ENCODE data around the gene IFNA10. TPM values are rescaled to one million over a fixed set of nuclear protein-coding genes. Genes with fewer than 3 reads are reported as not detected.
"Not testable (repeated sequence)": the region's sequence is repeated elsewhere in the genome, so short reads cannot be mapped to it uniquely, and the experiment has no call there.

The IFNA10 gene
- total RNA-seq, 2 experiments from 2014 or later = not detected

DNA sequence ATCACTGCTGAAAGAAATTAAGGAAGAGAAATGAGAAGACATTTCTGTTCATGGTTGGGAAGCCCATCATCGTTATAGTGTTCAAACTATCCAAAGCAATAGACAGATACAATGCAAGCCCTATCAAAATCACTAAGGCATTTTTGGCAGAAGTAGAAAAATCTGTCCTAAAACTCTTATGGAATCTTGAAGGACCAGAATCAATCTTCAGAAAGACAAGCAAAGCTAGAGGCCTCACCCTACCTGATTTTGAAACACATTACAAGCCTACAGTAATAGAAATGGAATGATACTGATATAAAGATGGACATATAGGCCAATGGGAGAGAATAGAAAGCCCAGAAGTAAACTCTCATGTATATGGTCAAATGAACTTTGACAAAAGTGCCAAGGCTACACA is 35.6 kb downstream of the IFNA10 start:
- Mint-ChIP-seq H3K4me1 (peaks cover 3% of the 10 kb centered on the region), H3K9me3 (no peaks in the 10 kb centered on the region), H3K27ac (no peak overlapping the region), H3K4me3 (no peak overlapping the region), H3K27me3 (peaks cover 33% of the 10 kb centered on the region), H3K36me3 (ENCODE audit: low read depth) (no peaks in the 10 kb centered on the region)
- ChIA-PET POLR2A (no interaction called here), CTCF (no interaction called here)
- no peak for DNase-seq

DNA sequence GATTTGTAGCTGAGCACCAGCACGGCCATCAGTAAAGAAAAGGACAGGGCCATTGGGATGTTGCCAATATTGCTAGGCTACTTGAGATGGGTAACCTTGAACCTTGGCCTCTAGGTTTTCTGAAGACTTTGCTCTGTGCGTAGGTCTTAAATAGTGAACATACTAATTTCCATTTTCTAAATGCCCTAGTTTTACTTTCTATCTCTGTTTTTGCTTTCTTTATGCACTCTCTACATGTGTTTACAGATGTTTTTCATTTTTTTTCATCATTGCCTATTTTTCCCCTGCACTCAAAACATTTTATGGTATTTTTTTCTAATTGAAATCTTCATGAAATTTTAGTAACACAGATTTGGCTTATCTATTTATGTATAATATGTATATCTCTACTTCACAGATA is 40.4 kb downstream of the IFNA10 start, which contains the start of gene IFNA21:
Gene IFNA21 (minus strand): TSS at position 101 of the 400 bp plus-strand sequence. CDS start 48 bp downstream, at position 53.
- H3K27ac Mint-ChIP-seq, CTCF ChIA-PET, POLR2A ChIA-PET: not testable (repeated sequence)

DNA sequence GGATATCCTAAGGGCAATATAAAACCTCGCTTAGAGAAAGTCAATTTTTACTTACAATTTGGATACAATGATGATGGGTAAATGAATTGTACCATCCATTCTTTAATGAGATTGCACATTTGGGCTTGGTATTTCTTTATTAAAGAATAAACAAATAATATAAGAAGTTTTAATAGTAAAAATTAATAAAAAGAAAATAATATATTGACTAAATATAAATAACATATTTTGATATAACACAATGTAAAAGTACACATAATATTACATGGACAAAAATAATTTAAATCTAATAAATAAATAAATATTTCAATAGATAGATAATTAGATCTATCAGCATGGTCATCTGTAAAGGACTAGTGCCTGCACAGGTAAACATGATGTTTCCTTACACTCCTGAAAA is 41.4 kb downstream of the IFNA10 start:
- no peak overlapping the region for H3K4me3 Mint-ChIP-seq
- peaks cover 6% of the 10 kb centered on the region for H3K9me3 Mint-ChIP-seq
- ChIA-PET CTCF (no interaction called here), POLR2A (no interaction called here)
- H3K27me3 Mint-ChIP-seq = peaks cover 23% of the 10 kb centered on the region
- no peak for DNase-seq
- H3K27ac Mint-ChIP-seq = no peak overlapping the region
- H3K36me3 Mint-ChIP-seq (ENCODE audit: low read depth) = peaks cover 14% of the 10 kb centered on the region
- peaks cover 33% of the 10 kb centered on the region for H3K4me1 Mint-ChIP-seq

More for the DNA sequence above, 40.4 kb downstream of the IFNA10 start, which contains the start of gene IFNA21:
- not testable (repeated sequence) for H3K36me3 Mint-ChIP-seq (ENCODE audit: low read depth); DNase-seq; H3K9me3 Mint-ChIP-seq; H3K4me3 Mint-ChIP-seq
- H3K4me1 Mint-ChIP-seq = peaks cover 23% of the 10 kb centered on the region
- peaks cover 23% of the 10 kb centered on the region for H3K27me3 Mint-ChIP-seq

DNA sequence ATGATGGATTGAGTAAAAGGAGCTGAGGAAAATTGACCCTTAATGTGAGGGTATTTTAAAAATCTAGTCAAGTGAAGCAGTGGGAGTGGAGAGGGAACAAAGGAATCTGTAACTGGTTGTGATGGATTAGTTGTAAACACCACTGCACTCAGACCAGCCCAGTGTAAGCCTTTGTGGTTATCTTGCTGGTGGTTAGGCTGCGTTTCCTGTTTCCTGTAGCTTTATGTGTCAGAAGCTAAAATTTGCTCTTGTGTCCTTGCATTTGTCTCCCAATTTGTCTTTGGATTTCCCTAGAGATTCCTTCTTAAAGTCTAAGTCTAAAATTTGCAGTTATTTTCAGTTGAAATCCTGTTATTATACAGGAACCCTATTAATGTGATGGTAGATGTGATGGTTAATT is 46.8 kb downstream of the IFNA10 start:
- ChIA-PET CTCF (interaction anchor here (1.4 kb wide), 1 partner anchor 42 kb away, joined by 4 read pairs; no protein-coding TSS in a partner anchor), POLR2A (no interaction called here)
- H3K4me3 Mint-ChIP-seq = peak overlapping the region; percentile 67

More for the DNA sequence above, 46.8 kb downstream of the IFNA10 start:
- H3K27ac Mint-ChIP-seq = peak overlapping the region; percentile 51
- peaks cover 3% of the 10 kb centered on the region for H3K27me3 Mint-ChIP-seq
- peaks cover 56% of the 10 kb centered on the region for H3K4me1 Mint-ChIP-seq
- peaks cover 18% of the 10 kb centered on the region for H3K9me3 Mint-ChIP-seq
- H3K36me3 Mint-ChIP-seq (ENCODE audit: low read depth) = peaks cover 30% of the 10 kb centered on the region
- peak; percentile 65 for DNase-seq

Other genes starting within 250 kb of the IFNA10 start
- gene HACD4, start 175.5 kb downstream of the IFNA10 start, total RNA-seq = 10 to 100 TPM; 15.0 to 17.1 TPM
- gene IFNB1, start 129.2 kb downstream of the IFNA10 start, total RNA-seq = not detected
- gene IFNW1, start 65.3 kb downstream of the IFNA10 start, total RNA-seq = not detected
- gene IFNA21, start 40.5 kb downstream of the IFNA10 start, total RNA-seq = not detected
- not detected for gene IFNA4, start 19.6 kb downstream of the IFNA10 start, total RNA-seq
- not detected for gene IFNA7, start 4.9 kb downstream of the IFNA10 start, total RNA-seq
- gene IFNA16, start 10.2 kb upstream of the IFNA10 start, total RNA-seq = not detected
- not detected for gene IFNA17, start 21.1 kb upstream of the IFNA10 start, total RNA-seq
- gene IFNA14, start 32.9 kb upstream of the IFNA10 start, total RNA-seq = not detected
- gene IFNA5, start 98.2 kb upstream of the IFNA10 start, total RNA-seq = not detected
- 10 to 100 TPM; 20.9 to 21.8 TPM for gene KLHL9, start 128.3 kb upstream of the IFNA10 start, total RNA-seq
- gene IFNA6, start 143.7 kb upstream of the IFNA10 start, total RNA-seq = not detected
- not detected for gene IFNA13, start 160.9 kb upstream of the IFNA10 start, total RNA-seq
- not detected for gene IFNA2, start 178.3 kb upstream of the IFNA10 start, total RNA-seq
- gene IFNA8, start 202.0 kb upstream of the IFNA10 start, total RNA-seq = not detected
- gene IFNA1, start 233.3 kb upstream of the IFNA10 start, total RNA-seq = not detected